Stimulated activated CD4-positive, alpha-beta T cell treated with anti-CD3 and anti-CD28 coated beads, Interleukin-4, amount 100 ng/mL, for 48 hours (primary cell): ENCODE results near the gene FOXP2.
"Not testable (repeated sequence)": the region's sequence is repeated elsewhere in the genome, so short reads cannot be mapped to it uniquely, and the experiment has no call there.

Experiments used
- DNase-seq, 2 donors: peaks; one replicate each; pipeline ENCODE4 v3.0.0-alpha.2; 2020; ENCODE audit warnings: low read depth in 2 of 2

FOXP2 gene

GRCh38 chr7:114588506-114588905 lies 173.9 kb downstream of the FOXP2 start:
- no peak for DNase-seq

- DNase-seq = no peak
Observed at GRCh38 chr7:114589436-114589835, 174.8 kb downstream of the FOXP2 start.

GRCh38 chr7:114590298-114590697 lies 175.7 kb downstream of the FOXP2 start:
- no peak for DNase-seq

GRCh38 chr7:114598946-114599345 lies 184.3 kb downstream of the FOXP2 start:
- no peak for DNase-seq

- DNase-seq = no peak
Observed at GRCh38 chr7:114606100-114606499, 191.5 kb downstream of the FOXP2 start.

GRCh38 chr7:114608822-114609221 lies 194.2 kb downstream of the FOXP2 start:
- DNase-seq = not testable (repeated sequence)

- DNase-seq = no peak
Observed at GRCh38 chr7:114620208-114620607, 205.6 kb downstream of the FOXP2 start.

- DNase-seq = no peak
Observed at GRCh38 chr7:114622221-114622620, 207.6 kb downstream of the FOXP2 start.

- DNase-seq = no peak
Observed at GRCh38 chr7:114623146-114623545, 208.5 kb downstream of the FOXP2 start.

GRCh38 chr7:114627231-114627630 lies 212.6 kb downstream of the FOXP2 start:
- no peak for DNase-seq

GRCh38 chr7:114628362-114628761 lies 213.7 kb downstream of the FOXP2 start:
- DNase-seq = no peak

GRCh38 chr7:114629762-114630161 lies 215.1 kb downstream of the FOXP2 start:
- no peak for DNase-seq

GRCh38 chr7:114630201-114630990 lies 215.8 kb downstream of the FOXP2 start:
- no peak for DNase-seq

GRCh38 chr7:114631249-114631822 lies 216.7 kb downstream of the FOXP2 start:
- DNase-seq = no peak

GRCh38 chr7:114639451-114639850 lies 224.8 kb downstream of the FOXP2 start:
- DNase-seq = no peak

GRCh38 chr7:114644455-114644854 lies 229.8 kb downstream of the FOXP2 start:
- DNase-seq = no peak

- DNase-seq = no peak
Observed at GRCh38 chr7:114645451-114645850, 230.8 kb downstream of the FOXP2 start.

- DNase-seq = no peak
Observed at GRCh38 chr7:114647518-114647917, 232.9 kb downstream of the FOXP2 start.

GRCh38 chr7:114648117-114648516 lies 233.5 kb downstream of the FOXP2 start:
- no peak for DNase-seq

GRCh38 chr7:114648680-114649079 lies 234.1 kb downstream of the FOXP2 start:
- DNase-seq = no peak

GRCh38 chr7:114649689-114650088 lies 235.1 kb downstream of the FOXP2 start:
- DNase-seq = no peak

- no peak for DNase-seq
Observed at GRCh38 chr7:114650491-114650890, 235.9 kb downstream of the FOXP2 start.

GRCh38 chr7:114652041-114652440 lies 237.4 kb downstream of the FOXP2 start:
- no peak for DNase-seq
